Measurements from ENCODE around the gene ARMH1.

The ARMH1 gene

GRCh38 chr1:44670751-44671640 is 3.5 kb upstream of the ARMH1 start:
- no peak for DNase-seq (ENCODE audit: low read depth)

DNA sequence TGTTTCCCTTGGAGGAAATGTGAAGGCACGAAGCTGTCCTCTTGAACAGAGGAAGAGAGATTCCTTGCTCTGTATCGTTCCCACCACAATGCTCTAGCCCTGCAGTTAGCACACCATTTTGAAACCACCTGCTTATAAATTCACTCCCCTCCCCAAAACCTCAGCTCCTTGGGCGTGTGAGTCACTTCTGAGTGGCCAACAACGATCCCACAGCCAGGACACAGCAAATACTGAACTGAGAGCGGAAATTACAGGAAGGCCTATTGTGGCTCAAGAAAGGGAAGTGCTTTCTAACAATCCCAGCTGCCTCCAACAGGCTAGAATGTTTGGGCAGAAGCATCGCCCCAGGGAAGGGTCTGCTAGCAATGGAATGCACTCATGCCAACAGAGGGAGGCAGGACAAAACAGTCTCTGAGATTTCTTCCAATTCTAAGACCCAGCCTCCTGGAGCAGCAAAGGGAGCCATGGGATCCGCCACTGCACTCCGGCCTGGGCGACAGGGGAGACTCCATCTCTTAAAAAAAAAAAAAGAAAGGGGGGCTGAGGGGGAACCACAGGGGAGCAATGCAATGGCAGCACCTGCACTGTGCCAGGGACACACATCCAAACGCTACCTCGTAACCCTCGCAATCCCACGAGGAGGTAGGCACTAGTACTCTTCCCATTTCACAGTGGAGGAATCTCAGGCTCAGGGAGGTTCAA is 2.1 kb upstream of the ARMH1 start:
- no peak for DNase-seq (ENCODE audit: low read depth)

GRCh38 chr1:44672961-44673674 is 1.4 kb upstream of the ARMH1 start:
- no peak for DNase-seq (ENCODE audit: low read depth)

GRCh38 chr1:44673675-44674112 is 820 bp upstream of the ARMH1 start:
- no peak for DNase-seq (ENCODE audit: low read depth)

DNA sequence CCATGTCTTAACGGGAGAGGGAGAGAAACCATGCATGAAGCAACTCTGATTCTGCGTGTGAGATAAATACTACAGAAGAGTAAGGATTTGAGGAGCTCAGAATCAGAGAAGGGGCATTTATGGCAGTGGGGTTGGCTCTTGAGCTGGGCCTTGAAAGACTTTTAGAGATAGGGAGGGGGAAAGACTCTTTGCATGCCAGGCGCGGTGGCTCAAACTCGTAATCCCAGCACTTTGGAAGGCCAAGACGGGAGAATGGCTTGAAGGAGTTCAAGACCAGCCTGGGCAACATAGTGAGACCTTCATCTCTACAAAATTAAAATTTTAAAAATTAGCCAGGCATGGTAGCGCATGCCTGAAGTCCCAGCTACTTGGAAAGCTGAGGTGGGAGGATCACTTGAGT is 672 bp downstream of the ARMH1 start:
- DNase-seq (ENCODE audit: low read depth) = no peak

DNA sequence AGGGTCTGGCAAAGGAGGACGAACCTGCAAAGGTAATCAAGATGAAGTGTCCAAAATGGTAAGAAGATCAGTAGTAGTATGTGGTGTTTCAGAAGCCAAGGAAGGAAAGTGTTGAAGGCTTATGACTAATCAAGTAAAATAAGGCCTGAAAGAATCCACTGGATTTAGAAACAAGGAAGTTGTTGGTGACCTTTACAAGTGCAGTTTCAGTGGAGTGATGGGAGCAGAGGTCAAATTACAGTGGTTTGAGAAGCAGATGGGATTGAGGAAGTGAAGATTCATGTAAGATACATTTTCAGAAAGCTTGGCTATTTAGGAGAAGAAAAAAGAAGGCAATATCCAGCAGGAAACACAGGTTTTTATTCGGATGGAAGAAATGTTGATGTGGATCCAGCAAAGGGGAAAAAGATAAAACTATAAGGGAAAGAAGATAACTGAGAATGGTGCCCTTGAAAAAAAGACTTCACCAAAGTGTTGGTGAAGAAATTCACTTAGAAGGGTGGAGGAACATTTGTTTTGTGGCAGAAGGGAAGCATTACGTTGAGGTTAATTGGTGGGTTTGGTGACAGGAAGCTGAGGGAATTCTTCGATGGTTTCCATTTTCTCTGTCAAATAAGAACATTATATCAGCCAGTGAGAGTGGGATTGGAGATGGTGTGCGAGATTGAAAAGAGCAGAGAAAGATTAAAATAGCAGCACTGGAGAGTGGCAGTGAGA is 2.1 kb downstream of the ARMH1 start:
- no peak for DNase-seq (ENCODE audit: low read depth)

- DNase-seq (ENCODE audit: low read depth) = no peak
Observed at GRCh38 chr1:44677201-44677766, 2.8 kb downstream of the ARMH1 start.

- DNase-seq (ENCODE audit: low read depth) = no peak
Observed at GRCh38 chr1:44678120-44678519, 3.6 kb downstream of the ARMH1 start.

DNA sequence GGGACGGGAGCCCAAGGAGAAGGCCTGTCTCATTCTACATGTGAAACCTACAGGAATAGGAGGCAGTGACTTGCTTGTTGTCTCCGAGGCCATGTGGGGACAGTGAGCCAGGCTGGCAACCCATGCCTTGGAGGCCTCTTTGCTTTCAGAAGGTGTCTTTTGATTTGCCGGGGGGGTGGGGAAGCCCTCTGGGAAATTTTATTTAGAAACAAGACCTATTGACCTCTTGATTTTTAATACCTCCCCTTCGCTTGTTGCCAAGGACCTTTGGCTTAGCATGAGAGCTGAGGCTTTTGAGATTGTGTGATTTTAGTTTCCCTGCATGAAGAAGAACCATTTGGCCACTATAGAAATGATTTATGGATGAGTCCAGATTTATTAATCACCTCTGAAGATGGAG is 4.1 kb downstream of the ARMH1 start:
- DNase-seq (ENCODE audit: low read depth) = no peak

DNA sequence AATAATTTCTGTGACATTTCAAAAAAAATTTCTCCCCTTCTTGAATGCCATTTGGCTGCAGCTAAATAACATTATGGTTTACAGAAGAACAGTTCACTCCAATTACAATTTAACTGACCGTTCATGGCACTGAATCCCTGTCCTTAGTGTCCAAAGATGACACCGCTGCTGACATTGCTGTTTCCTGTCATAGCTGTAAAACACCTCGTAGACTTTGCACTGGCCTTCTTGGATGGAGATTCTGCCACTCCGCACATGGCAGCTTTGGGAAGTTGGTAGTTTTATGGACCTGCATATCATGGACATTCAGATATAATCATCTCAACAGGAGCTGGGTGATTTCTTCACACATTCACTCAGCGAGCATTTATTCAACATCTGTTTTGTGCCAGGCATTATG is 5.0 kb downstream of the ARMH1 start:
- no peak for DNase-seq (ENCODE audit: low read depth)

DNA sequence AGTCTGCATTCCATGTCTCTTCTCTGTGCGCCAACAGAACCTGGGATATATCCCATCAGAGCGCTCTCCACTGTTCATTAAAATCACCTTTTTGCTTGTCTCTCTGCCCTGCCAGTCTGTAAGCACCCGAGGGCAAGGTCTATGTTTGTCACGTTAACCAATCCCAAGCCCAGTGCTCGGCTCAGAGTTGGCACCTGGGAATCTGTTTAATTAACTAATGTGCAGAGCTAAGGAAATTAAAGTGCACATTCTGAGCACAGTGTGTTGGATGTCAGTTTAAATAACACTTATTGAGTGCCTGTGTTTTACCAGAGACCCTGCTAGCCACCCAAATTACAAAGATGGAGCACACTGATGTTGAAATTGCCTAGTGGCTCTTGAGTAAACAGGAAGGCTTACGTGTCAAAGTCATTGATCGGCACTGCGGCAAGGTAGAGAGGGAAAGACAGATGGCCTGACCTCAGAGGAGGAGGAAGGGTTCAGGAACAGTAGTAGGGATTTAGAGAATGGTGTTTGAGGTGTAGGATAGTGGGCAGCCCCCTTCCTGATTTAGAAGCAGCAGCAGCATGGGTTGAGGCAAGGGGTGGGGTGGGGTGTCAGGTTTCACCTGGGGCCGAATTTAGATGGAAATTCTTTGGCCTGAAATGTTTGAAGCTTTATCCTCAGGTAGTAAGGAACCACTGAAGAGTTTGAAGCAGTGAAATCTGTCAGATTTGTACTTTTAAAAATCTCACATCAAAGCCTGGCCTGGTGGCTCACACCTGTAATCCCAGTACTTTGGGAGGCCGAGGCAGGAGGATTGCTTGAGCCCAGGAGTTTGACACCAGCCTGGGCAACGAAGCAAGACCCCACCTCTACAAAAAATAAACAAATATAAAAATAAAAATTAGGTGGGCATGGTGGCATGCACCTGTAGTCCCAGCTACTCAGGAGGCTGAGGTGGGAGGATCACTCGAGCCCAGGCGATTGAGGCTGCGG is 7.7 kb downstream of the ARMH1 start:
- DNase-seq (ENCODE audit: low read depth) = no peak

DNA sequence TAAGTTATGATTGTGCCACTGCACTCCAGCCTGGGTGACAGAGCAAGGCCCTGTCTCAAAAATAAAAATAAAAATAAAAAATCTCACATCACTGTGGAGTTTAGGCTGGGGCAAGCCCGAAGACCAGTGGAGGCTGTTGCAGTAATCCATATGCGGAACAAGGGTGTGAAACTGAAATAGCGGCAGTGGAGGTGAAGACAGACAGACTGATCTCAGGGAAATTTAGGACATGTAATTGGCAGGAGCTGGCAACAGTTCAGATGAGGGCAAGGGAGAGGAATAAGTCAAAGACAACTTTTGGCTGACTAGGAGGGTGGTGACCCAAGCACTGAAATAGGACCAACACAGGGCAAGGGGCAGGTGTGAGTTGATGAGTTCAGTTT is 8.4 kb downstream of the ARMH1 start:
- DNase-seq (ENCODE audit: low read depth) = no peak

- DNase-seq (ENCODE audit: low read depth) = no peak
Observed at GRCh38 chr1:44684525-44684924, 10.0 kb downstream of the ARMH1 start.

- DNase-seq (ENCODE audit: low read depth) = no peak
Observed at GRCh38 chr1:44685218-44685617, 10.7 kb downstream of the ARMH1 start.

DNA sequence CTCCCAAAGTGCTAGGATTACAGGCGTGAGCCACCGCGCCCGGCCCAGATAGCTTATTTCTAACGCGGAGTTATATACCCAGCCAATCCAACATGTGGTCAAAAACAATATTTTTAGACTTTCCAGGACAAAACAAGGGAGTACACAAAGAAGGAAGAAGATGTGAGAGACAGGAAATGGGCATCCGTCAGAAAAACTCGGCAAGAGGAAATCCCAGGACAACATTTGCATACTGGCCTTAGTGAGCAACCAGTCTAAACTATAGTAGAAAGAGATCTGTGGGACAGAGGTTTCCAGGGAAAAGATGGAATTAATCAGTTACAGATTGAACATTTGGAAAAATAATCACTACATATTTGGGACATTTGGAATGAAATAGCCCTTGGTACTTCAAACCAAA is 11.4 kb downstream of the ARMH1 start:
- no peak for DNase-seq (ENCODE audit: low read depth)

DNA sequence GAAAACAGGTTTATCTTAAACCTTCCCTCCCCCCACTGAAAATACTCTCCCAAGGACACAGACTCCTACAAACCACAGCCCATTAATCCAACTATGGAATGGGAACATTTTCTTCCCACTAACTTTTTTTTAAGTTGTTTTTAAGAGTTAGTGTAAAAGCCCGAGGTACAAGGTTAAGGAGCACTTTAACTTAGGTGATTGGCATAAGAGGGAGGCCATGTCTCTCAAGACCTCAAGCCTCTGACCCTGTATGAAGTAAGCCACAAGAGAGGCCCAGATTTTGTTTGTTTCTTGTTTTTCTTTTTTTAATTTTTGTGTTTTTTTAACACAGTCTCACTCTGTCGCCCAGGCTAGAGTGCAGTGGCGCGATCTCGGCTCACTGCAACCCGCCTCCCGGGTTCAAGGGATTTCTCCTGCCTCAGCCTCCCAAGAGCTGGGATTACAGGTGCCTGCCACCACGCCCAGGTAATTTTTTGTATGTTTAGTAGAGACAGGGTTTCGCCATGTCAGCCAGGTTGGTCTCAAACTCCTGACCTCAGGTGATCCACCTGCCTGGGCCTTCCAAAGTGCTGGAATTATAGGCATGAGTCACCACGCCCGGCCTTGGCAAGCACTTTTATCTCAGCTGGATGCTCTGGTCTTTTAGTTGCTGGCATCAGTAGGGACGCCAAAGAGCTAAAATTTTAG is 14.4 kb downstream of the ARMH1 start:
- DNase-seq (ENCODE audit: low read depth) = no peak

DNA sequence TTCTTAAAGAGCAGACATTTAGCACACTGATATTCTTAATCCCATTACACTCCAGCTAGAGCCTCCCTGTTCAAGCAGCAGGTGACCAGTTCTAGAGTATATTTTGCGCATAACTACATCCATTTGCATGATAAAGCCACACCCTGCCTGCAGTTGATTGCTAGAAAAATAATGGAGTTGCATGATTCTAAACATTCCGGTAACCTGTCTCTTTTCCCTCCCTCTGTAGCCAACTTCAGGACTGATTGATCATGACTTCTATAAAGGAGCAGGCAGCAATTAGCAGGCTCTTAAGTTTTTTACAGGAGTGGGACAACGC is 14.9 kb downstream of the ARMH1 start:
- DNase-seq (ENCODE audit: low read depth) = no peak

- no peak for DNase-seq (ENCODE audit: low read depth)
Observed at GRCh38 chr1:44693159-44693558, 18.6 kb downstream of the ARMH1 start.

GRCh38 chr1:44693900-44694299 is 19.4 kb downstream of the ARMH1 start:
- DNase-seq (ENCODE audit: low read depth) = no peak

DNA sequence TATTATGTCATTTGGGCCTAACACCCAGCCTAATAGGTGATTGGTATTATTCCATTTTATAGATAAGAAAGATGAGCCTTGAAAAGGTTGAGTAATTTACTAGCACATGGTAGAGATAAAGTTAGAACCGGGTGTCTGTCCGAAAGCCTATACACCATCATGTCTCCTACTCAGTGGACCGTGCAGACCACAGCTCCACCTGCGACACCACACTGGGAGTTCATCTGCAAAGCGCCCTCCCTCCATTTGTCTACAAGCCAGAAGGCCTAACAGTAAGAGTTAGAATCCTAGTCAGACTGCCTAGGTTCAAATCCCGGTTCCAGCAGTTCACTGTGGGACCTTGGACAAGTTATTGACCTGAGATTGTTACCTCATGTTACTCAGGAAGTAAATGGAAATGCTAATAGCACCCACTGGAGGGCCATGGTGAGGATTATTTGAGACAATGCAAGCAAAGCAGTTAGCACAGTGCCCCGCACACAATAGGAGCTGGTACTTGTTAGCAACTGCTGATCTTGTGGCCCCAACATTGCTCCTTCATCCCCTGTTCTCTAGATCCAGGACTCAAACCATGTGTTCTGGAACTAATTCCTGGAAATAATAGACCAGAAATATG is 20.5 kb downstream of the ARMH1 start:
- DNase-seq (ENCODE audit: low read depth) = no peak

Measured in activated T-helper 1 cell treated with Interleukin-2 at 50 U/mL for 16 hours (primary cell).